Karpas-422 (cell line): Measurements from ENCODE around the gene JMJD4. TPM values are rescaled to one million over a fixed set of nuclear protein-coding genes. Genes with fewer than 3 reads are reported as not detected.

Experiments
- DNase-seq: peaks from one replicate; pipeline ENCODE4 v3.0.0-alpha.2; 2015
- H2AFZ ChIP-seq: fragments of 200-600 bp; sonication (generic); 2 replicates; pipeline ENCODE4 v1.6.1; 2014; ENCODE audit warnings: antibody characterized with exemption, low read length, mixed read lengths
- H3K27ac ChIP-seq: fragments of 200-600 bp; sonication (generic); 2 replicates; pipeline ENCODE4 v1.5.1; 2014; ENCODE audit warnings: mild to moderate bottlenecking, low read length, moderate library complexity
- H3K27me3 ChIP-seq: fragments of 200-600 bp; sonication (generic); 2 replicates; pipeline ENCODE4 v1.6.1; 2014; ENCODE audit warnings: low read length, mixed read lengths
- H3K36me3 ChIP-seq: fragments of 200-600 bp; sonication (generic); 2 replicates; pipeline ENCODE4 v1.6.1; 2014; ENCODE audit warnings: low read length, mixed read lengths; ENCODE audit not compliant: insufficient read depth
- H3K4me1 ChIP-seq: fragments of 200-600 bp; sonication (generic); 2 replicates; pipeline ENCODE4 v1.6.1; 2014; ENCODE audit warnings: mild to moderate bottlenecking, low read length, mixed read lengths
- H3K4me2 ChIP-seq: fragments of 200-600 bp; sonication (generic); 2 replicates; pipeline ENCODE4 v1.6.1; 2014; ENCODE audit warnings: low read length, low read depth, mild to moderate bottlenecking; ENCODE audit not compliant: poor library complexity, severe bottlenecking
- H3K4me3 ChIP-seq: fragments of 200-600 bp; sonication (generic); 2 replicates; pipeline ENCODE4 v1.5.1; 2014; ENCODE audit warnings: mild to moderate bottlenecking, antibody characterized with exemption, low read length, mixed read lengths
- H3K79me2 ChIP-seq: fragments of 200-600 bp; sonication (generic); 2 replicates; pipeline ENCODE4 v1.6.1; 2014; ENCODE audit warnings: mild to moderate bottlenecking, low read length, mixed read lengths
- H3K9ac ChIP-seq: fragments of 200-600 bp; sonication (generic); 2 replicates; pipeline ENCODE4 v1.6.0; 2014; ENCODE audit warnings: low read length
- H3K9me2 ChIP-seq: fragments of 200-600 bp; sonication (generic), shearing (Covaris generic); replicated peaks from 2 replicates; pipeline ENCODE4 v1.6.0; 2014; ENCODE audit warnings: mild to moderate bottlenecking, low read length, moderate library complexity; ENCODE audit not compliant: insufficient read depth
- H3K9me3 ChIP-seq: fragments of 300-700, 200-600 bp; sonication (generic); 2 replicates; pipeline ENCODE4 v1.6.1; 2014; ENCODE audit warnings: low read length, mixed read lengths
- H4K20me1 ChIP-seq: fragments of 200-600 bp; sonication (generic); 2 replicates; pipeline ENCODE4 v1.6.1; 2014; ENCODE audit warnings: mild to moderate bottlenecking, antibody characterized with exemption, low read length, low read depth; ENCODE audit not compliant: insufficient read depth
- total RNA-seq: library from RNA; depleted of rRNA; stranded (reverse); fragments of >200 nt; shearing (Covaris generic); gene quantifications from 2 replicates; pipeline ENCODE4 v1.2.3, GENCODE V29; 2014; ENCODE audit warnings: low replicate concordance

Gene JMJD4
- total RNA-seq, 1 experiment from 2014 or later = 25.3 TPM

DNA sequence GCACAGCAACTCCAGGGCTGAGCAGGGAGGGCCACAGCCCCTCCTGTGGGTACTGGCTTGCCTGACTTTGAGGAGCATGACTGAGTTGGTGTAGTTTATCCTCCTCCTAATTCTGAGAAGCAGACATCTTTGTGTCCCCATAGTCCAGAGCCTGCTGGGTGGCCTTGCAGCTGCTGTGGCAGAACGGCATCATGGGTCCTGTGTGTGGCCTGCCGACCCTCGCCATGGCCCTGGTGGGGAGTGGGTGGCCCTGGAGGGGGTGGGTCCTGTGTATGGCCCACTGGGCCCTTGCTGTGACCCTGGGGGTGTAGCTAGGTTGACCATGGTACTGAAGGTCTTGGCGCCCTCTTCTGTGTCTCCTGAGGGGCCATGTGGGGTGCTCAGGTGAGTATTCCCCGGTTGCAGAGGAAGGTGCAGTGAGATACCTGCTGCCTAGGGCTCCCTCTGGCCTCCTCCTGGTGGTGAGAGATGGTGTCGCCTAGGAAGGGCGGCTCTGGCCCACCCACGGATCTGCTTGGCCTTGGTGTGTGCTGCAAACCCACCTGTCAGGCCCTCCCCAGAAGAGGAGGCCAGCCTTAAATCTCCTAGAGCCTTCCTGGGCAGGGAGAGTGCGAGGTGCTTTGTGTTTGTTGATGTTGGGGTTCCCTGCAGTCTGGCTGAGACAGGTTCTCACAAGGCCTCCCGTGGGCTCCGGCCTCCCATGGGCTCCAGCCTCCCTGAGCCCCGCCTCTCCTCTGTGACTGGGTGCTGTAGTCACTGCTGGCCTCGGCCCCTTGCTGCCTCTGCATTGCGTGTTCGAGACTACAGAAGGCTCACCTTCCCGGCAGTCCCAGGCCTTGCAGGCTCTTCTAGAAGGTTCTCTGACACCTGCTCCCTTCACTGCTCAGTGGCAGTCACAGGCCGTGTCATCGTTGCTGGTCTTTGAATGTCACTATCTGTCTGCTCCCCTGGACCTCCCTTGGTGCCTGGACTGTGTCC, 7.9 kb upstream of the JMJD4 start:
- Histone ChIP-seq H3K9ac (no peak overlapping the region), H3K36me3 (no peaks in the 10 kb centered on the region), H3K27ac (no peak overlapping the region), H3K4me3 (no peak overlapping the region), H3K27me3 (no peaks in the 10 kb centered on the region), H3K79me2 (peaks cover 93% of the 10 kb centered on the region), H4K20me1 (peaks cover 23% of the 10 kb centered on the region; the same call in 1 of the 2 replicates), H2AFZ (no peak overlapping the region), H3K4me1 (no peaks in the 10 kb centered on the region), H3K9me2 (no peaks in the 10 kb centered on the region), H3K4me2 (no peak overlapping the region), H3K9me3 (no peaks in the 10 kb centered on the region)
- DNase-seq = no peak

DNA sequence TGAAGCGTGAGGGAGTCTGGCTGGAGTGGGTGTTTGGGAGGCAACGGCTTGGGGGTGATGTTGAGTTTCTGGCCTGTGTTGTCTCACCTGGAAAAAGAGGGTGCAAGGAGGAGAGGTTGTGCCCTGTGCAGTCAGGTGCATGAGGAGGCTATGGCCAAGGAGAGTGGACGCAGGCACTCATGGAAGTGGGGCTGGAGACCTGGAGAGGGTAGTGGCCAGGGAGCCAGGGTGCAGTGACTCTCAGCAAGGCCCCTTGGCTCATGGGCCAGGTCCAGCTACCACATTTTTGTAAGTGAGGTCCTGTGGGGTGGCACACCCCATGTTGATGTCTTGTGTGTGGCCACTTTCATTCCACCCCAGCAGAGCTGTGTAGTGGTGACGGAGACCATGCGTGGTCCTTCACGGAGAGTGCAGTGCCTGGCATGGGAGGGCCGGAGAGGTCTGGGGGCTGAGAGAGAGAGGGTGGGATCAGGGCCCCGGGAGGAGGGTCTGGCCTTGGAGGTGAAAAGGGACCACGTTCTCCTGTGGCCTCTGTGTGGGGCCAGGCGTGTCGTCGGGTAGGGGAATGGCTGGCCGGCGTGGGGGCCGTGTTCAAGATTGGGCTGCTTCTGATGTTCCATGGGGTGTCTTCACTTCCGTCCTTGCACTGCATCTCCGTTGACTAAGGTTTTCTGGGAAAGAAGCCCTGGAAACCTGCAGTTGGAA, 6.2 kb upstream of the JMJD4 start:
- Histone ChIP-seq H3K79me2 (peaks cover 96% of the 10 kb centered on the region), H3K9ac (no peak overlapping the region), H3K4me3 (no peak overlapping the region), H3K9me3 (no peaks in the 10 kb centered on the region), H3K27ac (no peak overlapping the region), H3K9me2 (no peaks in the 10 kb centered on the region), H3K4me2 (no peak overlapping the region), H2AFZ (no peak overlapping the region), H3K27me3 (no peaks in the 10 kb centered on the region), H4K20me1 (peaks cover 21% of the 10 kb centered on the region; the same call in 1 of the 2 replicates), H3K4me1 (peaks cover 8% of the 10 kb centered on the region), H3K36me3 (no peaks in the 10 kb centered on the region)
- no peak for DNase-seq

DNA sequence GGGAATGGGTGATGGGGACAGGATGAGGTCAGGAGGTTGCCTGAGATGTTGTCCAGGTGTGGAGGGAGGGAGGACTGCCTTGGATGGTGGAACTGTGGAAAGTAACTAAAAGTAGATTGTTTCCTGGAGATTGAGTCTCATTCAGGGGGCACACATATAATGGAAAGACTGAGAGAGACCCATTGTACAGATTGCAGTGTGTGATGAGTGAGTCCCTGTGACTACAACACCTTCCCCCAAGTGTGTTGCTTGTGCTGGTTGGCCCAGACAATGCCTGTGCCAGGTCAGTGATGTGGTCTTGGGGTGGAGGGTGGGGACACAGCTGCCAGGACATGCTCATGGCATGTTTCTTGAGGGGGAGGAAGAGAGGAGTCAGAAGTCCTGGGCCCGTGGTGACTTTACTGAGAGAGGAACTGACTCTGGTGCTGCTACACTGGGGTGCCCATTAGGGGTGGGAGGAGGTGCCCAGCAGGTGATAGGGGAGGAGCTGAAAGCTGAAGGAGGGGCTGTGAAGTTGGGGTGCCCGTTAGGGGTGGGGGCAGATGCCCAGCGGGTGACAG, 5.4 kb upstream of the JMJD4 start:
- peaks cover 12% of the 10 kb centered on the region for H3K4me1 ChIP-seq
- peaks cover 18% of the 10 kb centered on the region; the same call in 1 of the 2 replicates for H4K20me1 ChIP-seq
- peaks cover 96% of the 10 kb centered on the region for H3K79me2 ChIP-seq
- DNase-seq = no peak
- H3K4me2 ChIP-seq = no peak overlapping the region
- H3K9me2 ChIP-seq = no peaks in the 10 kb centered on the region
- no peaks in the 10 kb centered on the region for H3K36me3 ChIP-seq
- H3K27me3 ChIP-seq = no peaks in the 10 kb centered on the region
- no peak overlapping the region for H2AFZ ChIP-seq
- no peak overlapping the region for H3K9ac ChIP-seq
- no peak overlapping the region for H3K27ac ChIP-seq
- H3K4me3 ChIP-seq = no peak overlapping the region
- H3K9me3 ChIP-seq = no peaks in the 10 kb centered on the region

DNA sequence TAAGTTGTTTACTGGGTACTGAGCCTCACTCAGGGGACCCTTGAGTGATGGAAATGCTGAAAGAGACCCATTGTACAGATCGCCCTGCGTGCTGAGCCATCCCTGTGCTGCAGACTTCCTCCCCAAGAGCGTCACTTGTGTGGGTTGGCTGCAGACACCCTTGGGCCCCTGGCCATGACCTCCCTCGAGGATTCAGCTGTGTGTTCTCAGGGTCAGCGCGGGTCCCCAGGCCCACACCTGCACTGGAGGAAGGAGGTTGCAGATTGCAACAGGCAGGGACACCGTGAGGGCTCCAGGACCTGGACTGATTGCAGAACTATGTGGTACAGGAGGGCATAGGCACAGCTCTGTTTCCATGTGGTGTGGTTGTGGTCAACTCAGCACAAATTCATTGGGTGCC, 4.5 kb upstream of the JMJD4 start:
- peaks cover 12% of the 10 kb centered on the region for H3K4me1 ChIP-seq
- H3K9me3 ChIP-seq = no peaks in the 10 kb centered on the region
- no peak for DNase-seq
- peaks cover 94% of the 10 kb centered on the region for H3K79me2 ChIP-seq
- H3K9me2 ChIP-seq = no peaks in the 10 kb centered on the region
- no peak overlapping the region for H2AFZ ChIP-seq
- H3K27ac ChIP-seq = no peak overlapping the region
- no peaks in the 10 kb centered on the region for H3K36me3 ChIP-seq
- H3K27me3 ChIP-seq = no peaks in the 10 kb centered on the region
- H4K20me1 ChIP-seq = peaks cover 15% of the 10 kb centered on the region; the same call in 1 of the 2 replicates
- H3K4me3 ChIP-seq = no peak overlapping the region
- H3K4me2 ChIP-seq = no peak overlapping the region
- no peak overlapping the region for H3K9ac ChIP-seq

DNA sequence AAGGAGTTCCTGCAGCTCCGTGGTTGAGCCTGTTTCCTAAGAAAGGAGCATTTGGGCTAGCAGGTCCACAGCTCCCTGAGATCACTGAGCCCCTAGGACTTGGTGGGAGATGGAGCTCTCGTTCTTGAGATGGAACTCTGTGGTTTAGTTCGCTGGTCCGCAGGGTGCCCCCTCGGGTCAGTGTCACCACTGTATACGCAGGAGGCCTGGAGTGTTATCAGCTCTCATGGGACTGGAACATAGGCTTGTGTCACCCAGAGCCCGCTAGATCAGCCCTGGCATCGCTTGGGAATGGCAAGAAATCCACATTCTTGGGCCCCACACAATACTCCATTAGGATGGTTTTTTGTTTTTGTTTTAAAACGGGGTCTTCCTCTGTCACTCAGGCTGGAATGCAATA, 3.7 kb upstream of the JMJD4 start:
- Histone ChIP-seq H3K9me2 (no peaks in the 10 kb centered on the region), H3K4me3 (no peak overlapping the region), H3K4me2 (no peak overlapping the region), H3K9me3 (no peaks in the 10 kb centered on the region), H3K36me3 (no peaks in the 10 kb centered on the region), H3K27me3 (no peaks in the 10 kb centered on the region), H3K9ac (no peak overlapping the region), H3K27ac (no peak overlapping the region), H2AFZ (no peak overlapping the region), H4K20me1 (peaks cover 13% of the 10 kb centered on the region; the same call in 1 of the 2 replicates), H3K79me2 (peaks cover 94% of the 10 kb centered on the region), H3K4me1 (peaks cover 16% of the 10 kb centered on the region)
- DNase-seq = no peak

DNA sequence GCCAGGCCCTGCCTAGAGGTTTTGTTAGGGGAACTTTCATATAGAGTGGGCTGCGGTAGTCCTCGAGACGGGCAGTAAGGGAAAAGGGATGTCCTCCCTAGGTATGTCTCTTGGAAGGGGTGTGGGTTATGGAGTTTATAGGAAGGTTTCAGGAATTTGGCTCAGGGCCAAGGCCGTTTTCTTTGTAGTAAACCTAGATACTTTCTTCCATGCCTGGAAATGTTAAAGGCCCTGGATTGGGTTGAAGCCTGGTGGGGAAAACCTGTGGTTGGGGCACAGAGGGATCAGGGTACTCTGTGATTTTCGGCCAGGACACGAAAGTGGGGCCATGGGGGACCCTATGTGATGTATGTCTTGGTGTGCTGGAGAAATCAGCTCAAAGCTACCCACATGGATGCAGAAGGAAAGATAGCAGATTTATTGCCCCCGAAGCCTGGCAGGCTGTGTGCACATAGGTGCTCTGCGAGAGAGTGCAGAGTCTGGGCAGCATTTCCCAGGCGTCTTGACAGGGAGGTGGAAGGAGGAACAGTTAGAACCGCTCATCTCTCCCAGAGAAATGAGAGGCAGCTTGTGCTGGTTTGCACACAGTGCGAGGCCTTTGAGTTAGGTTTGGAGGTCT, 1.8 kb upstream of the JMJD4 start:
- H3K9me3 ChIP-seq = no peaks in the 10 kb centered on the region
- no peak for DNase-seq
- no peaks in the 10 kb centered on the region for H3K9me2 ChIP-seq
- peak overlapping the region; percentile 83 for H3K4me3 ChIP-seq
- peaks cover 19% of the 10 kb centered on the region for H3K4me1 ChIP-seq
- no peaks in the 10 kb centered on the region for H3K36me3 ChIP-seq
- H2AFZ ChIP-seq = no peak overlapping the region
- H4K20me1 ChIP-seq = peaks cover 9% of the 10 kb centered on the region; the same call in 1 of the 2 replicates
- peak overlapping the region; percentile 88; the same call in 1 of the 2 replicates for H3K9ac ChIP-seq
- peak overlapping the region; percentile 79 for H3K4me2 ChIP-seq
- no peak overlapping the region for H3K27ac ChIP-seq
- H3K27me3 ChIP-seq = no peaks in the 10 kb centered on the region
- peaks cover 82% of the 10 kb centered on the region for H3K79me2 ChIP-seq

DNA sequence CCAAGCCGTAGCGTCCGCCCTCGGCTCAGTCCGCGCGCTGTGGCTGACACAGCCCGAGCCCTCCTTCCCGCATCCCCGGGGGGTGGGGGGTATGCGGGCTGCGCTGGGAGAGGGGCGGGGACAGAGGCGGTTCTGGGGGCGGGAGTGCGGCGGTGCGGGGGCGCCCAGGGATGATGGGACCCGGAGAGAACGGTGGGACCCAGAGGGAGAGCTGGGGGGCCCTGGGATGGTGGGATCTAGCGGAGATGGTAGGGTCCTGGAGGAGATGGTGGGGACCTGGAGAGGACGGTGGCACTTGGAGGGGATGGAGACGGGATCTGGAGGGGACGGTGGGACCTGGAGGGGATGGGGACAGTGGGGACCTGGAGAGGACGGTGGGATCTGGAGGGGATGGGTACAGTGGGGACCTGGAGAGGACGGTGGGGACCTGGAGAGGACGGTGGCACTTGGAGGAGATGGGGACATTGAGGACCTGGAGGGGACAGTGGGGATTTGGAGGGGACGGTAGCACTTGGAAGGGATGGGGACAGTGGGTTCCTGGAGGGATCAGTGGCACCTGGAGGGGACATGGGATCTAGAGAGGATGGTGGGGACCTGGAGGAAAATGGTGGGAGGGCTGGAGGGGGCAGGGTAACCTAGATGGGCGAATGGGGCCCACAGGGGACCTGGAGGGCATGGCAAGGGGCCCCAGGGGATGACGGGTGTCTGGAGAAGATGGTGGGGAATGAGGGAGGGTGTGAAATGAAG, 610 bp upstream of the JMJD4 start:
- peak overlapping the region; percentile 83 for H3K4me3 ChIP-seq
- H2AFZ ChIP-seq = peak overlapping the region; percentile 84
- no peaks in the 10 kb centered on the region for H3K9me2 ChIP-seq
- peaks cover 9% of the 10 kb centered on the region; the same call in 1 of the 2 replicates for H4K20me1 ChIP-seq
- H3K79me2 ChIP-seq = peaks cover 72% of the 10 kb centered on the region
- H3K4me1 ChIP-seq = peaks cover 25% of the 10 kb centered on the region
- H3K36me3 ChIP-seq = no peaks in the 10 kb centered on the region
- no peaks in the 10 kb centered on the region for H3K9me3 ChIP-seq
- DNase-seq = no peak
- peak overlapping the region; percentile 79 for H3K4me2 ChIP-seq
- H3K27ac ChIP-seq = 0 out of 2 replicates have a peak overlapping the region, but pooled peaks have one; percentile 15
- peak overlapping the region; percentile 88 for H3K9ac ChIP-seq
- H3K27me3 ChIP-seq = no peaks in the 10 kb centered on the region
